ENCODE data around the gene ST3GAL5.
A peak's percentile ranks its signal among the peaks of the same experiment; 100 is the strongest.

Gene ST3GAL5

GRCh38 chr2:85864654-85865053 lies 24.1 kb downstream of the ST3GAL5 start:
- H3K4me3 ChIP-seq: no peak overlapping the region
- no peak overlapping the region for H3K27ac ChIP-seq
- no peak for DNase-seq (ENCODE audit: low spot score)
- TF ChIP-seq, protein P1, sequence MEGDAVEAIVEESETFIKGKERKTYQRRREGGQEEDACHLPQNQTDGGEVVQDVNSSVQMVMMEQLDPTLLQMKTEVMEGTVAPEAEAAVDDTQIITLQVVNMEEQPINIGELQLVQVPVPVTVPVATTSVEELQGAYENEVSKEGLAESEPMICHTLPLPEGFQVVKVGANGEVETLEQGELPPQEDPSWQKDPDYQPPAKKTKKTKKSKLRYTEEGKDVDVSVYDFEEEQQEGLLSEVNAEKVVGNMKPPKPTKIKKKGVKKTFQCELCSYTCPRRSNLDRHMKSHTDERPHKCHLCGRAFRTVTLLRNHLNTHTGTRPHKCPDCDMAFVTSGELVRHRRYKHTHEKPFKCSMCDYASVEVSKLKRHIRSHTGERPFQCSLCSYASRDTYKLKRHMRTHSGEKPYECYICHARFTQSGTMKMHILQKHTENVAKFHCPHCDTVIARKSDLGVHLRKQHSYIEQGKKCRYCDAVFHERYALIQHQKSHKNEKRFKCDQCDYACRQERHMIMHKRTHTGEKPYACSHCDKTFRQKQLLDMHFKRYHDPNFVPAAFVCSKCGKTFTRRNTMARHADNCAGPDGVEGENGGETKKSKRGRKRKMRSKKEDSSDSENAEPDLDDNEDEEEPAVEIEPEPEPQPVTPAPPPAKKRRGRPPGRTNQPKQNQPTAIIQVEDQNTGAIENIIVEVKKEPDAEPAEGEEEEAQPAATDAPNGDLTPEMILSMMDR (IDR thresholded peaks at IDR 0.05): no peak

DNA sequence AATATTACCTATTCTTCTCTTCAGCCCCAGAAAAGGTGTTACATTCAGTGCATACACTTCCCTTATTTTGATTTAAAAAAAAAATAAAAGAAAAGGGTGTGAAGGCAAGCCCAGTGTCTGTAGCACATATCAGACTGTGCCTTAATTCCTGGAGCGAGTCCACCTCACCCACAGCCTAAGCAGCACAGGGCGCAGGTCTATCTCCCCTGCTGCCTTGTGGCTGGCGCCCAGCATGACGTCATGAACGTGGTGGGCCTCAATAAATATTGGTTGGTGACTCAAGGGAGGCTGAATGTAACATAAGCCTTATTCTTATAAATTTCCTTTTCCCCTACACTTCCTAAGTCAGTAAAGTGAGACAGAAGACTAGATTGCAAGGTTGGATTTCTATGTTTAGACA lies 26.4 kb downstream of the ST3GAL5 start:
- H3K4me3 ChIP-seq: no peak overlapping the region
- no peak for DNase-seq (ENCODE audit: low spot score)
- H3K27ac ChIP-seq: no peak overlapping the region
- TF ChIP-seq, protein P1 (IDR thresholded peaks at IDR 0.05): no peak

DNA sequence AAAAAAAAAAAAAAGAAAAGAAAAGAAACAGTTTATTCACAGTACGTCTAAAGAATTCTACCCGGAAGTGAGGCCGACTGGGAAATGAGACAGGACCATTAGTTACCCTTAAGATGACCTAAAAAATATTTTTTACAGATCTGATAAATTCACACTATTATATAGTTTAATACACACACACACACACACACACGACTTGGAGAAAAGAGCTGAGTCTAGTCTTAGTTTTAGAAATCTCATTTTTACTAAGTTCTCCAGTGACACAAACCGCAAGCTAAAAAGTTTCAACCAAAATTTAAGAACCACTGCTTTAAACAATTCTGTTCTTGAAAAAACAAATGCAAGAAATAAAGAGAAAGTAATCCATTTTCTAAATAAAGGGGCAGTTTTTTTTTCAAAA lies 27.1 kb downstream of the ST3GAL5 start:
- no peak overlapping the region for H3K27ac ChIP-seq
- TF ChIP-seq, protein P1 (IDR thresholded peaks at IDR 0.05): no peak
- no peak for DNase-seq (ENCODE audit: low spot score)
- H3K4me3 ChIP-seq: no peak overlapping the region

DNA sequence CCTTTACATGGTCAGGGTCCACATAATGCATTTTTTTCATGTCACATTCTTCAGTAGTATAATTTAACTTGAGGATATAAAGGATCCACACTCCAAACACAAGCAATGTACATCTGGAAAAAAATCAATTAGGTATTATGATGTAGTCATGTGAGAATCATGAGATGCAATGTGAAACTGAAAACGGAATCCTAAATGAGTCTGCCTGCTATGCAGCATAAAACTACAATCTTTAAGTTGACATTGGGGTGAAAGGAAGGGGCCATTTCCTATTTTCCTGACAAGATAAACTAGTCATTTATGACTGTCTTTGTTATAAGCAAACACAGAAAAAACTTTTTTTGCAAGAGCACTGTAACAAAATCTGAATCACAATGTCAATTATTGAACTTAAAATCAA lies 27.6 kb downstream of the ST3GAL5 start:
- TF ChIP-seq, protein P1 (IDR thresholded peaks at IDR 0.05): no peak
- Histone ChIP-seq H3K4me3 (no peak overlapping the region), H3K27ac (no peak overlapping the region)
- DNase-seq (ENCODE audit: low spot score): no peak

DNA sequence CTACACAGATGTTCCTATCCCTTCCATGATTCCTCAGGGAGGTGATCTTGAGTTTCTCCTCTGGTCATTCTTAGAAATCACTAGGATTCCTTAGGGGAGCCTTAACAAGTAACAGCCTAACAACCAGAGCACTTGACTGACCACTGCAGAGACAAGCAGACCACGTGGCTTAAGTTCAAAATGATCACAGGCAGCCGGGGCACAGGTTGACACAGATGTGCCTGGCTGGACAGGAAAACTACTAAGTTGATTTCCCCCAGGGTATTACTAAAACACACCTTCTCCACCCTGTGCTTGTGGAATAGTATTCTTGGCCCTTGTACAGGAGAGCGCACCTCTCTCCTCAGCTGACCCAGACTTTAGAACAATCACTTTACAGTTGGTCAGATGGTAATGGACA lies 29.9 kb downstream of the ST3GAL5 start:
- DNase-seq (ENCODE audit: low spot score): no peak
- Histone ChIP-seq H3K4me3 (no peak overlapping the region), H3K27ac (no peak overlapping the region)
- TF ChIP-seq, protein P1 (IDR thresholded peaks at IDR 0.05): no peak

DNA sequence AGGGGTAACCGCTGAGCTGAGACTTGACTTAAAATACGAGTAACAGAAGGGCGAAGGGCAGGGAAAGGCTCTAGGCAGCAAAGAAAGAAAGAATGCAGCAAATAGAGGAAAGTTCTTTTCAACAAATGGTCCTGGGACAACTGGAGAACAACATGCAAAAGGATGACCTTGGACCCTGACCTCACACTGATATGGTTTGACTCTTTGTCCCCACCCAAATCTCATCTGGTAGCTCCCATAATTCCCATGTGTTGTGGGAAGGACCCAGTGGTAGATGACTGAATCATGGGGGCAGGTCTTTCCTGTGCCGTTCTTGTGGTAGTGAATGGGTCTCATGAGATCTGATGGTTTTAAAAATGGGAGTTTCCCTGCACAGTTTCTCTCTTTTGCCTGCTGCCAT lies 33.9 kb downstream of the ST3GAL5 start:
- no peak for DNase-seq (ENCODE audit: low spot score)
- Histone ChIP-seq H3K4me3 (no peak overlapping the region), H3K27ac (no peak overlapping the region)
- TF ChIP-seq, protein P1 (IDR thresholded peaks at IDR 0.05): no peak

DNA sequence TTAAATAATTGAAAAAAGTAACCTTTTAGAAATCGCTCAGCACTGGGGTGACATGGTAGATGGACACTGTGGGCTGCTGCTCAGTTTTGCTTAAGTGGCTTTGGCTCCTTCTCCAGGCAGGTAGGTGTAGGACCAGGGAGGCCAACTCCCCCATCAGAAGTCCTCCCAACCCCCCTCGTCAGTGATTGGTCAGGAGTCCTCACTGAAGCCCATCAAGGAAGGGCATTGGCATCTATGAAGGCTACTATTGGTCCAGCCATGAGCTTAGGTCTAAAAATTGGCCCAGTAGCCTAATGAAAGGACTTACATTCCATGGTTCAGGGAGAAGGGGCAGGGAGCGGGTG lies 34.7 kb downstream of the ST3GAL5 start:
- no peak for DNase-seq (ENCODE audit: low spot score)
- TF ChIP-seq, protein P1 (IDR thresholded peaks at IDR 0.05): no peak

More for the DNA sequence above, 34.7 kb downstream of the ST3GAL5 start:
- peak overlapping the region in 1 of 2 donors; percentile 76 for H3K27ac ChIP-seq
- H3K4me3 ChIP-seq: peak overlapping the region; percentile 13

Data from coronary artery (tissue), 2 donors.